K562 (cell line): ENCODE results near the gene SYS1. TPM values are rescaled to one million over a fixed set of nuclear protein-coding genes. Genes with fewer than 3 reads are reported as not detected.

Experiments
- ATAC-seq: fragments of 200-7000 bp; cut with Tn5 transposase; 3 replicates; pipeline ENCODE4 v1.9.1; 2020; ENCODE audit warnings: moderate library complexity
- BruUV-seq: library from RNA; stranded (reverse); fragments of 400-500 nt; replicated peaks from 2 replicates; lab custom pipeline; 2021; lab: Mats Ljungman, UMichigan
- CTCF ChIA-PET: fragments of 300-600 bp; formaldehyde crosslinking; extraction: SDS; loops from one replicate; lab custom pipeline; 2021; ENCODE audit warnings: low intra/inter-chr PET ratio; lab: Yijun Ruan, JAX
- POLR2A ChIA-PET: fragments of 300-600, 350-650 bp; sonication (Branson Sonifier 250); formaldehyde crosslinking; extraction: SDS; loops from one replicate; lab custom pipeline; 2021; ENCODE audit warnings: antibody characterized with exemption, inconsistent platforms; lab: Yijun Ruan, JAX
- DNase-seq, 4 experiments: peaks; one replicate each; pipeline versions ENCODE4 v3.0.0 to v3.0.0-alpha.2; 2011 to 2018; ENCODE audit warnings: low spot score in 3 of 4, mixed read lengths in 3 of 4; ENCODE audit errors: extremely low read depth in 1 of 4
- FAIRE-seq: peaks from 2 replicates; lab custom pipeline; 2011; peaks lifted over from hg19 to GRCh38; lab: Jason Lieb, UNC
- H2AFZ ChIP-seq: 2 replicates; pipeline ENCODE4 v1.6.0; 2011; ENCODE audit warnings: low read depth, low read length, control low read depth, inconsistent platforms
- H3K27ac ChIP-seq: fragments of 200-600 bp; 3 replicates; pipeline ENCODE4 v1.8.0; 2011; ENCODE audit warnings: low read depth, mild to moderate bottlenecking, control low read depth, inconsistent platforms, low read length, moderate library complexity, mixed read lengths; ENCODE audit errors: extremely low read depth
- H3K27me3 ChIP-seq, 2 experiments: fragments of 300-600 bp in 1 of 2; 2 replicates in 1 of 2; 3 replicates in 1 of 2; pipeline versions ENCODE4 v1.6.0 to v1.8.0; 2011; ENCODE audit warnings: inconsistent platforms in 2 of 2, low read length in 2 of 2, mild to moderate bottlenecking in 1 of 2, mixed read lengths in 1 of 2, moderate library complexity in 1 of 2; ENCODE audit not compliant: control insufficient read depth in 2 of 2, insufficient read depth in 2 of 2
- H3K36me3 ChIP-seq: fragments of 300-600 bp; 3 replicates; pipeline ENCODE4 v1.8.0; 2011; ENCODE audit warnings: mild to moderate bottlenecking, low read length, inconsistent platforms; ENCODE audit not compliant: control insufficient read depth, insufficient read depth
- H3K4me1 ChIP-seq, 2 experiments: fragments of 200-600 bp in 1 of 2; replicated peaks in 1 of 2; 2 replicates in 1 of 2; 3 replicates in 1 of 2; pipeline versions ENCODE4 v1.5.1 to v1.8.0; 2011; ENCODE audit warnings: inconsistent platforms in 2 of 2, low read length in 2 of 2, mild to moderate bottlenecking in 1 of 2, mixed read lengths in 1 of 2, moderate library complexity in 1 of 2; ENCODE audit not compliant: control insufficient read depth in 2 of 2, insufficient read depth in 2 of 2
- H3K4me2 ChIP-seq: 2 replicates; pipeline ENCODE4 v1.6.1; 2011; ENCODE audit warnings: low read length, control low read depth, inconsistent platforms, mixed read lengths; ENCODE audit not compliant: insufficient read depth
- H3K4me3 ChIP-seq: fragments of 200-600 bp; sonication (generic), shearing (Covaris generic); 2 replicates; pipeline ENCODE4 v1.5.1; 2016; ENCODE audit warnings: control low read depth, inconsistent platforms
- H3K79me2 ChIP-seq: fragments of 200-600 bp; 3 replicates; pipeline ENCODE4 v1.8.0; 2011; ENCODE audit warnings: low read length, inconsistent platforms; ENCODE audit not compliant: control insufficient read depth, insufficient read depth
- H3K9ac ChIP-seq, 2 experiments: 2 replicates each; pipeline versions ENCODE4 v1.6.0 to v1.6.1; 2011; ENCODE audit warnings: low read depth in 2 of 2, low read length in 2 of 2, control low read depth in 1 of 2, inconsistent platforms in 1 of 2, mild to moderate bottlenecking in 1 of 2, mixed read lengths in 1 of 2; ENCODE audit not compliant: insufficient read depth in 1 of 2
- H3K9me1 ChIP-seq: one replicate; pipeline ENCODE4 v1.6.0; 2011; ENCODE audit warnings: inconsistent platforms, mild to moderate bottlenecking, low read length, moderate library complexity; ENCODE audit not compliant: control insufficient read depth, insufficient read depth
- H3K9me3 ChIP-seq: replicated peaks from 2 replicates; pipeline ENCODE4 v1.5.1; 2011; ENCODE audit warnings: low read depth, low read length, inconsistent platforms; ENCODE audit not compliant: control insufficient read depth, insufficient read depth
- H4K20me1 ChIP-seq: replicated peaks from 2 replicates; pipeline ENCODE4 v1.6.1; 2011; ENCODE audit warnings: low read length, inconsistent platforms, mixed read lengths; ENCODE audit not compliant: control insufficient read depth, insufficient read depth
- CBX5 ChIP-seq: IDR thresholded peaks from 2 replicates; pipeline ENCODE4 v1.6.1; 2014; ENCODE audit warnings: low read depth, borderline replicate concordance
- FUS ChIP-seq: fragments of 200-400 bp; formaldehyde crosslinking; optimal IDR thresholded peaks from 2 replicates; pipeline ENCODE3; 2017; ENCODE audit warnings: low read depth, low read length
- GMEB1 ChIP-seq: fragments of 250-450 bp; sonication (Bioruptor Pico); IDR thresholded peaks from 2 replicates; pipeline ENCODE4 v1.4.0; 2020; ENCODE audit warnings: mild to moderate bottlenecking
- HMGN3 ChIP-seq: IDR thresholded peaks from 2 replicates; pipeline ENCODE4 v1.6.1; 2011; ENCODE audit warnings: borderline replicate concordance, low read depth, mild to moderate bottlenecking, mixed read lengths, low read length; ENCODE audit not compliant: insufficient read length; ENCODE audit errors: extremely low read depth
- HNRNPUL1 ChIP-seq: fragments of 200-400 bp; formaldehyde crosslinking; IDR thresholded peaks from 2 replicates; pipeline ENCODE4 v1.6.1; 2017; ENCODE audit warnings: low read length
- ILF3 ChIP-seq: fragments of 450-650 bp; IDR thresholded peaks from 2 replicates; pipeline ENCODE4 v1.6.1; 2018; ENCODE audit warnings: antibody characterized with exemption, mild to moderate bottlenecking, moderate library complexity, borderline replicate concordance
- MXD1 ChIP-seq: fragments of 250-450 bp; sonication (Bioruptor Pico); IDR thresholded peaks from 2 replicates; pipeline ENCODE4 v1.8.0; 2021; ENCODE audit warnings: borderline replicate concordance, mild to moderate bottlenecking, moderate library complexity; ENCODE audit not compliant: poor library complexity, severe bottlenecking
- NFE2L1 ChIP-seq: fragments of 450-650 bp; IDR thresholded peaks from 2 replicates; pipeline ENCODE4 v1.6.1; 2016; ENCODE audit warnings: missing genetic modification characterization, low read depth, mild to moderate bottlenecking, missing compliant biosample characterization, moderate library complexity, borderline replicate concordance
- SREBF1 ChIP-seq: fragments of 150-350 bp; IDR thresholded peaks from 2 replicates; pipeline ENCODE4 v1.6.1; 2014; ENCODE audit warnings: antibody characterized with exemption, low read depth, low read length, borderline replicate concordance
- TRIM28 ChIP-seq: fragments of 450-650 bp; IDR thresholded peaks from 2 replicates; pipeline ENCODE4 v1.6.1; 2017
- ZBTB17 ChIP-seq: fragments of 450-650 bp; formaldehyde crosslinking; IDR thresholded peaks from 2 replicates; pipeline ENCODE4 v1.4.0; 2020; ENCODE audit warnings: mild to moderate bottlenecking
- ZC3H8 ChIP-seq: fragments of 450-650 bp; IDR thresholded peaks from 2 replicates; pipeline ENCODE4 v1.6.1; 2017
- ZFP1 ChIP-seq: fragments of 450-650 bp; formaldehyde crosslinking; IDR thresholded peaks from 2 replicates; pipeline ENCODE4 v1.4.0; 2020; ENCODE audit warnings: mild to moderate bottlenecking, mixed read lengths
- ZFP30 ChIP-seq: fragments of 250-450 bp; sonication (Bioruptor Pico); IDR thresholded peaks from 2 replicates; pipeline ENCODE4 v1.8.0; 2022; ENCODE audit warnings: moderate library complexity, mild to moderate bottlenecking, inconsistent platforms, borderline replicate concordance
- ZFP91 ChIP-seq: sonication (generic); formaldehyde crosslinking; IDR thresholded peaks from 2 replicates; pipeline ENCODE4 v1.8.0; 2022; ENCODE audit warnings: mild to moderate bottlenecking, missing genetic modification reagents
- ZNF232 ChIP-seq: sonication (generic); formaldehyde crosslinking; IDR thresholded peaks from 2 replicates; pipeline ENCODE4 v1.8.0; 2022; ENCODE audit warnings: mild to moderate bottlenecking, missing genetic modification reagents
- WGBS: fragments of 100-300 bp; shearing (Covaris generic); methylation state at CpG from one replicate; pipeline ENCODE4 v1.1.6; 2016; ENCODE audit warnings: low coverage, mixed read lengths; ENCODE audit not compliant: insufficient coverage; ENCODE audit errors: missing lambda C conversion rate; 5-methylcytosine and 5-hydroxymethylcytosine counted together
- in situ Hi-C: fragments of 300-500 bp; cut with MboI; formaldehyde crosslinking; loops from 4 replicates; pipeline ENCODE4 v1.15.0; 2018; ENCODE audit warnings: inconsistent platforms, mixed read lengths
- intact Hi-C: fragments of 100-400 bp; cut with micrococcal nuclease; formaldehyde crosslinking; loops from 2 replicates; pipeline ENCODE4 v1.14.2; 2022
- polyA plus RNA-seq, 8 experiments: library from polyadenylated mRNA; depleted of rRNA in 4 of 8; stranded (reverse) in 5 of 8; unstranded in 3 of 8; fragments of >200 nt; fragmentation: Nextera tagmentation in 2 of 8; fragmentation: Illumina TruSeq in 1 of 8; extraction: Ambion mirVana in 2 of 8; extraction: Trizol in 1 of 8; gene quantifications; 2 replicates each; pipeline versions ENCODE4 v1.2.1 to v1.2.3, GENCODE V29; 2011 to 2014; ENCODE audit warnings: inconsistent platforms in 1 of 8, missing spikeins in 1 of 8
- total RNA-seq, 7 experiments: library from RNA; depleted of rRNA in 6 of 7; stranded (reverse); fragments of >200 nt in 6 of 7; fragmentation: Illumina TruSeq in 2 of 7; extraction: Trizol in 2 of 7; gene quantifications; 2 replicates each; pipeline versions ENCODE4 v1.2.1 to v1.2.3, GENCODE V29; 2011 to 2021; ENCODE audit warnings: low replicate concordance in 1 of 7

The SYS1 gene
- total and polyA plus RNA-seq, 9 of the 15 experiments (the other 6 are each of a cell fraction or from before 2014, with no cell fraction given) = 11.1 to 25.2 (median 17.5) TPM

- no peak for TF ChIP-seq GMEB1 (CRISPR knock-in tag)
- TF ChIP-seq ILF3 = no peak
These were observed 32.5 kb upstream of the SYS1 start (continued) for GRCh38 chr20:45330476-45330875.

GRCh38 chr20:45336530-45337366 is 26.2 kb upstream of the SYS1 start:
- Histone ChIP-seq H3K4me2 (peak overlapping the region; percentile 67; the same call in 1 of the 2 replicates), H3K27ac (peak overlapping the region; percentile 58; the same call in 1 of the 3 replicates), H4K20me1 (0 out of 2 replicates have a peak, but pooled peaks cover 6% of the 10 kb centered on the region), H3K4me3 (no peak overlapping the region), H3K4me1 (peaks cover 43 to 45% of the 10 kb centered on the region in 2 experiments), H3K36me3 (peaks cover 13% of the 10 kb centered on the region; the same call in 1 of the 3 replicates), H3K9me1 (no peaks in the 10 kb centered on the region), H3K9me3 (no peaks in the 10 kb centered on the region), H3K79me2 (peaks cover 6% of the 10 kb centered on the region; the same call in 1 of the 3 replicates), H2AFZ (0 out of 2 replicates have a peak overlapping the region, but pooled peaks have one; percentile 54), H3K27me3 (no peaks in the 10 kb centered on the region), H3K9ac (peak overlapping the region in 1 of 2 experiments; percentile 84; a peak in 2 of 4 replicates)
- POLR2A ChIA-PET = interaction anchor here (0.6 to 4.1 kb wide), 9 partner anchors 10 to 163 kb away, joined by 3 to 32 read pairs (median 4); partner anchors contain the start of gene SDC4
- no peak for FAIRE-seq
- CTCF ChIA-PET = no interaction called here
- no peak for DNase-seq
- in situ Hi-C loops (no loop called here), intact Hi-C loops (no loop called here)
- peak; percentile 10; the same call in 1 of the 3 replicates for ATAC-seq
- no peak for TF ChIP-seq TRIM28
- TF ChIP-seq HMGN3 = no peak
- no peak for TF ChIP-seq CBX5
- no peak for TF ChIP-seq MXD1
- TF ChIP-seq ZFP91 (CRISPR knock-in tag) = no peak
- TF ChIP-seq HNRNPUL1 = no peak
- TF ChIP-seq ZBTB17 (CRISPR knock-in tag) = no peak
- no peak for TF ChIP-seq SREBF1
- no peak for TF ChIP-seq ZC3H8
- TF ChIP-seq ZNF232 (CRISPR knock-in tag) = no peak
- TF ChIP-seq FUS = no peak
- TF ChIP-seq ZFP30 (CRISPR knock-in tag) = no peak
- TF ChIP-seq ZFP1 = no peak
- TF ChIP-seq NFE2L1 (tag) = no peak
- 64% methylated on average over 11 of the region's 11 CpGs for WGBS
- no TSS peak for BruUV-seq
